GM13976 (cell line): Measurements from ENCODE around the gene TMEM44.

Experiments used
- DNase-seq: peaks from one replicate; pipeline ENCODE4 v3.0.0; 2012; ENCODE audit warnings: low spot score
- CTCF ChIP-seq: IDR thresholded peaks from 2 replicates; pipeline ENCODE4 v1.5.1; 2012; ENCODE audit warnings: borderline replicate concordance, mild to moderate bottlenecking; ENCODE audit not compliant: insufficient read depth; ENCODE audit errors: extremely low read depth, missing control alignments, control extremely low read depth
- in situ Hi-C: fragments of 300-500 bp; cut with MboI; formaldehyde crosslinking; loops from one replicate; pipeline ENCODE4 v1.12.0; 2022; ENCODE audit warnings: low sequenced_read_pairs, mixed read lengths, inconsistent platforms; ENCODE audit not compliant: unreplicated experiment

TMEM44 gene

GRCh38 chr3:194654443-194654842 is 21.2 kb upstream of the TMEM44 start:
- in situ Hi-C loops = no loop called here
- DNase-seq = peak; percentile 53
- TF ChIP-seq CTCF = no peak

GRCh38 chr3:194647747-194648146 is 14.5 kb upstream of the TMEM44 start:
- TF ChIP-seq CTCF = no peak
- in situ Hi-C loops = no loop called here
- DNase-seq = no peak

GRCh38 chr3:194642769-194643168 is 9.6 kb upstream of the TMEM44 start:
- no peak for TF ChIP-seq CTCF
- no peak for DNase-seq
- in situ Hi-C loops = no loop called here

GRCh38 chr3:194640829-194641228 is 7.6 kb upstream of the TMEM44 start:
- no peak for TF ChIP-seq CTCF
- no peak for DNase-seq
- in situ Hi-C loops = no loop called here

GRCh38 chr3:194638991-194639605 is 5.9 kb upstream of the TMEM44 start:
- in situ Hi-C loops = no loop called here
- TF ChIP-seq CTCF = no peak

GRCh38 chr3:194637541-194638400 is 4.6 kb upstream of the TMEM44 start:
- in situ Hi-C loops = no loop called here
- DNase-seq = no peak

More at GRCh38 chr3:194638991-194639605, 5.9 kb upstream of the TMEM44 start:
- DNase-seq = no peak

More at GRCh38 chr3:194637541-194638400, 4.6 kb upstream of the TMEM44 start:
- TF ChIP-seq CTCF = no peak
